Endodermal cell (in vitro differentiated cells): ENCODE measurements around the gene NIPBL. TPM values are rescaled to one million over a fixed set of nuclear protein-coding genes. Genes with fewer than 3 reads are reported as not detected.

Source experiments
- DNase-seq: peaks from one replicate; pipeline ENCODE4 v3.0.0-alpha.2; 2017
- H3K27ac ChIP-seq: 2 replicates; pipeline ENCODE4 v1.5.1; 2013; ENCODE audit warnings: mild to moderate bottlenecking, low read depth, low read length, moderate library complexity
- H3K27me3 ChIP-seq: 2 replicates; pipeline ENCODE4 v1.6.1; 2013; ENCODE audit warnings: mild to moderate bottlenecking, low read length, moderate library complexity; ENCODE audit not compliant: insufficient read depth, control insufficient read depth, poor library complexity, severe bottlenecking
- H3K36me3 ChIP-seq: 2 replicates; pipeline ENCODE4 v1.7.0; 2013; ENCODE audit warnings: mild to moderate bottlenecking, low read length, moderate library complexity; ENCODE audit not compliant: control insufficient read depth, insufficient read depth
- H3K4me1 ChIP-seq: one replicate; pipeline ENCODE4 v1.7.0; 2013; ENCODE audit warnings: low read length; ENCODE audit not compliant: control insufficient read depth, insufficient read depth
- H3K4me3 ChIP-seq: 2 replicates; pipeline ENCODE4 v1.5.1; 2013; ENCODE audit warnings: mild to moderate bottlenecking, low read length, moderate library complexity
- H3K9ac ChIP-seq: 2 replicates; pipeline ENCODE4 v1.6.1; 2013; ENCODE audit warnings: mild to moderate bottlenecking, low read length, moderate library complexity; ENCODE audit not compliant: poor library complexity, severe bottlenecking; ENCODE audit errors: extremely low read depth
- H3K9me3 ChIP-seq: 2 replicates; pipeline ENCODE4 v1.6.1; 2013; ENCODE audit warnings: mild to moderate bottlenecking, low read length, moderate library complexity; ENCODE audit not compliant: control insufficient read depth
- H3K27ac Mint-ChIP-seq: 2 replicates; pipeline ENCODE4 v1.8.0; 2020; ENCODE audit warnings: mixed read lengths
- H3K27me3 Mint-ChIP-seq: 2 replicates; pipeline ENCODE4 v1.8.0; 2021; ENCODE audit warnings: mild to moderate bottlenecking, mixed read lengths; ENCODE audit not compliant: insufficient read depth
- H3K36me3 Mint-ChIP-seq: 2 replicates; pipeline ENCODE4 v1.8.0; 2020; ENCODE audit warnings: low read depth, mixed read lengths
- H3K4me1 Mint-ChIP-seq: 2 replicates; pipeline ENCODE4 v1.8.0; 2020; ENCODE audit warnings: mixed read lengths
- H3K4me3 Mint-ChIP-seq: 2 replicates; pipeline ENCODE4 v1.8.0; 2020; ENCODE audit warnings: mild to moderate bottlenecking, moderate library complexity, mixed read lengths
- H3K9me3 Mint-ChIP-seq: 2 replicates; pipeline ENCODE4 v1.8.0; 2020; ENCODE audit warnings: mild to moderate bottlenecking, mixed read lengths
- WGBS, 2 experiments: methylation state at CpG; one replicate each; pipeline versions ENCODE4 v1.1.5 to v1.1.7; 2013; ENCODE audit warnings: missing lambda C conversion rate in 2 of 2, mixed read lengths in 1 of 2; ENCODE audit not compliant: insufficient coverage in 1 of 2, insufficient read length in 1 of 2; 5-methylcytosine and 5-hydroxymethylcytosine counted together
- total RNA-seq, 2 donors: library from RNA; stranded (reverse); fragmentation: NEBNext Ultra II Directional in 1 of 2; extraction: Animal tissue kit (Norgen Biotek cat#: 25700) in 1 of 2; gene quantifications; 2 replicates in 1 of 2; 3 replicates in 1 of 2; pipeline ENCODE4 v1.2.1, GENCODE V29; 2021
- TF ChIP-seq, protein P1 (sequence below): fragments of 200-600 bp; sonication (generic); conservative IDR thresholded peaks from 2 replicates; pipeline ENCODE4 v1.5.0; 2021; ENCODE audit warnings: antibody characterized with exemption, mild to moderate bottlenecking

The NIPBL gene
- total RNA-seq, 2 donors from 2014 or later = 63.3 to 65.8 TPM

- Histone ChIP-seq H3K4me3 (peak overlapping the region; percentile 61), H3K36me3 (peaks cover 53% of the 10 kb centered on the region), H3K9me3 (peaks cover 78% of the 10 kb centered on the region), H3K27me3 (no peaks in the 10 kb centered on the region), H3K4me1 (no peaks in the 10 kb centered on the region), H3K9ac (no peak overlapping the region), H3K27ac (no peak overlapping the region)
- Mint-ChIP-seq H3K9me3 (peaks cover 70% of the 10 kb centered on the region), H3K4me1 (no peaks in the 10 kb centered on the region), H3K4me3 (no peak overlapping the region), H3K36me3 (peaks cover 80% of the 10 kb centered on the region), H3K27me3 (peaks cover 58% of the 10 kb centered on the region), H3K27ac (no peak overlapping the region)
- no peak for DNase-seq
- 75 to 95% methylated on average over 1 to 2 of the region's 2 CpGs for WGBS, 2 experiments
- TF ChIP-seq, protein P1, sequence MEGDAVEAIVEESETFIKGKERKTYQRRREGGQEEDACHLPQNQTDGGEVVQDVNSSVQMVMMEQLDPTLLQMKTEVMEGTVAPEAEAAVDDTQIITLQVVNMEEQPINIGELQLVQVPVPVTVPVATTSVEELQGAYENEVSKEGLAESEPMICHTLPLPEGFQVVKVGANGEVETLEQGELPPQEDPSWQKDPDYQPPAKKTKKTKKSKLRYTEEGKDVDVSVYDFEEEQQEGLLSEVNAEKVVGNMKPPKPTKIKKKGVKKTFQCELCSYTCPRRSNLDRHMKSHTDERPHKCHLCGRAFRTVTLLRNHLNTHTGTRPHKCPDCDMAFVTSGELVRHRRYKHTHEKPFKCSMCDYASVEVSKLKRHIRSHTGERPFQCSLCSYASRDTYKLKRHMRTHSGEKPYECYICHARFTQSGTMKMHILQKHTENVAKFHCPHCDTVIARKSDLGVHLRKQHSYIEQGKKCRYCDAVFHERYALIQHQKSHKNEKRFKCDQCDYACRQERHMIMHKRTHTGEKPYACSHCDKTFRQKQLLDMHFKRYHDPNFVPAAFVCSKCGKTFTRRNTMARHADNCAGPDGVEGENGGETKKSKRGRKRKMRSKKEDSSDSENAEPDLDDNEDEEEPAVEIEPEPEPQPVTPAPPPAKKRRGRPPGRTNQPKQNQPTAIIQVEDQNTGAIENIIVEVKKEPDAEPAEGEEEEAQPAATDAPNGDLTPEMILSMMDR = no peak
Measured at GRCh38 chr5:37103302-37103701, 226.7 kb downstream of the NIPBL start.

GRCh38 chr5:37109338-37109737 lies 232.8 kb downstream of the NIPBL start:
- peaks cover 21% of the 10 kb centered on the region for H3K9me3 ChIP-seq
- Mint-ChIP-seq H3K4me1 (no peaks in the 10 kb centered on the region), H3K36me3 (peaks cover 58% of the 10 kb centered on the region), H3K27me3 (peaks cover 2% of the 10 kb centered on the region), H3K27ac (no peak overlapping the region), H3K4me3 (no peak overlapping the region), H3K9me3 (peaks cover 10% of the 10 kb centered on the region)
- no peak overlapping the region for H3K4me3 ChIP-seq
- H3K4me1 ChIP-seq = no peaks in the 10 kb centered on the region
- TF ChIP-seq, protein P1 = no peak
- H3K27ac ChIP-seq = no peak overlapping the region
- WGBS, 2 experiments = 85 to 99% methylated on average over 3 of the region's 3 CpGs
- no peak overlapping the region for H3K9ac ChIP-seq
- DNase-seq = no peak
- peaks cover 79% of the 10 kb centered on the region for H3K36me3 ChIP-seq
- no peaks in the 10 kb centered on the region for H3K27me3 ChIP-seq

- Histone ChIP-seq H3K4me1 (no peaks in the 10 kb centered on the region), H3K27ac (no peak overlapping the region), H3K36me3 (peaks cover 79% of the 10 kb centered on the region), H3K4me3 (no peak overlapping the region), H3K9me3 (peaks cover 17% of the 10 kb centered on the region), H3K9ac (no peak overlapping the region), H3K27me3 (no peaks in the 10 kb centered on the region)
- TF ChIP-seq, protein P1 = no peak
- no peak overlapping the region for H3K27ac Mint-ChIP-seq
- WGBS, 2 experiments = 90 to 92% methylated on average over 1 of the region's 1 CpG
- no peak overlapping the region for H3K4me3 Mint-ChIP-seq
- DNase-seq = no peak
- peaks cover 6% of the 10 kb centered on the region for H3K9me3 Mint-ChIP-seq
- peaks cover 58% of the 10 kb centered on the region for H3K36me3 Mint-ChIP-seq
- H3K27me3 Mint-ChIP-seq = peaks cover 2% of the 10 kb centered on the region
- H3K4me1 Mint-ChIP-seq = no peaks in the 10 kb centered on the region
Measured at GRCh38 chr5:37110135-37110534, 233.6 kb downstream of the NIPBL start.
